Measurements from ENCODE around the gene SLC17A7.

Gene SLC17A7

DNA sequence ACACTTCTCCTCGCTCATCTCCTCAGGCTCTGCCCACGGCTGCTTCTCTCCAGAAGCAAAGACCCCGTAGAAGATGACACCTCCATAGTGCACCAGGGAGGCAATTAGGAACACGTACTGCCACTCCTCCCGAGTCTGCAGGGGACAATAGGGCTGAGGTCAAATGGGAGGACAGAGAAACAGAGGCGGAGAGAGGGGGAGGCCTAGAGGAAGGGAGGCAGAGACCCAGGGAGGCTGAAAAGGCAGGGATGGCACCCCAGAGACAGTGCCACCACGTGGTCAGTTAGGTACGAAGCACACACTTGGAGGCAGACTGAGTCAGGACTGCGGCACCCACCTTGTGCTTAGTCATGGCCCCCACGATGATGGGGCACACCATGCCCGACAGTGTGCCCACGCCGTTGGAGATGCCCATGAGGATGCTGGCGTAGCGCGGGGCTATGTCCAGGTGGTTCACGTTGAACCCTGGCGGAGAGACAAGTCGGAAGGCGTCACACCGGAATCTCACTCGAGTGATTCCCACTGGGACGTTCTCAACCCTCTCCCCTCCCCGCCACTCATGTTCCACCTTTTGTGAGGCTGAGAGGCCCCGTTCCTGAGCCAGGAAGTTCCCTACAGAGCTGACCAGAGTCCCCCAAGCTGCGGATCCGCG, 10.5 kb downstream of the SLC17A7 start:
- Histone ChIP-seq H3K4me3 (ENCODE audit: low read length) (no peak overlapping the region), H3F3A (ENCODE audit: control insufficient read depth, insufficient read depth) (0 out of 2 replicates have a peak, but pooled peaks cover 5% of the 10 kb centered on the region), H3K27me3 (ENCODE audit: control insufficient read depth, low read length) (peaks cover 44% of the 10 kb centered on the region), H3K79me2 (ENCODE audit: control insufficient read depth, low read length) (no peaks in the 10 kb centered on the region), H3K9me2 (replicated peaks; ENCODE audit: control insufficient read depth, low read length) (no peaks in the 10 kb centered on the region), H3K36me3 (ENCODE audit: control insufficient read depth, low read length) (no peaks in the 10 kb centered on the region), H3K4me2 (ENCODE audit: low read length) (no peak overlapping the region), H3K27ac (ENCODE audit: low read depth, low read length) (no peak overlapping the region), H3K4me1 (ENCODE audit: control insufficient read depth, low read length) (peaks cover 33% of the 10 kb centered on the region), H4K20me1 (ENCODE audit: control insufficient read depth, insufficient read depth, low read depth, low read length) (no peaks in the 10 kb centered on the region), H3K9me3 (ENCODE audit: control insufficient read depth, insufficient read depth, low read length) (no peaks in the 10 kb centered on the region)
- TF ChIP-seq CTCF (IDR thresholded peaks at IDR 0.05; ENCODE audit: low read depth, low read length, poor library complexity, severe bottlenecking) (peak; percentile 75), EZH2phosphoT487 (IDR thresholded peaks at IDR 0.05; ENCODE audit: borderline replicate concordance, low read length) (no peak)

- H3K27me3 ChIP-seq (ENCODE audit: control insufficient read depth, low read length) = peaks cover 50% of the 10 kb centered on the region
- no peaks in the 10 kb centered on the region for H3K36me3 ChIP-seq (ENCODE audit: control insufficient read depth, low read length)
Measured at GRCh38 chr19:49430172-49430677, 11.1 kb downstream of the SLC17A7 start.

GRCh38 chr19:49428547-49429451, 12.5 kb downstream of the SLC17A7 start:
- TF ChIP-seq EZH2phosphoT487 (IDR thresholded peaks at IDR 0.05; ENCODE audit: borderline replicate concordance, low read length) (no peak), CTCF (IDR thresholded peaks at IDR 0.05; ENCODE audit: low read depth, low read length, poor library complexity, severe bottlenecking) (no peak)
- Histone ChIP-seq H3K27me3 (ENCODE audit: control insufficient read depth, low read length) (peaks cover 62% of the 10 kb centered on the region), H3K4me2 (ENCODE audit: low read length) (no peak overlapping the region), H3K36me3 (ENCODE audit: control insufficient read depth, low read length) (no peaks in the 10 kb centered on the region), H3K27ac (ENCODE audit: low read depth, low read length) (no peak overlapping the region), H3K79me2 (ENCODE audit: control insufficient read depth, low read length) (no peaks in the 10 kb centered on the region), H3K4me3 (ENCODE audit: low read length) (no peak overlapping the region), H3F3A (ENCODE audit: control insufficient read depth, insufficient read depth) (0 out of 2 replicates have a peak, but pooled peaks cover 5% of the 10 kb centered on the region), H3K4me1 (ENCODE audit: control insufficient read depth, low read length) (peaks cover 42% of the 10 kb centered on the region), H4K20me1 (ENCODE audit: control insufficient read depth, insufficient read depth, low read depth, low read length) (no peaks in the 10 kb centered on the region), H3K9me2 (replicated peaks; ENCODE audit: control insufficient read depth, low read length) (no peaks in the 10 kb centered on the region), H3K9me3 (ENCODE audit: control insufficient read depth, insufficient read depth, low read length) (no peaks in the 10 kb centered on the region)

More at GRCh38 chr19:49430172-49430677, 11.1 kb downstream of the SLC17A7 start:
- H3K4me2 ChIP-seq (ENCODE audit: low read length) = no peak overlapping the region
- no peaks in the 10 kb centered on the region for H3K79me2 ChIP-seq (ENCODE audit: control insufficient read depth, low read length)
- H3K4me3 ChIP-seq (ENCODE audit: low read length) = no peak overlapping the region
- H3K9me3 ChIP-seq (ENCODE audit: control insufficient read depth, insufficient read depth, low read length) = no peaks in the 10 kb centered on the region
- 0 out of 2 replicates have a peak, but pooled peaks cover 5% of the 10 kb centered on the region for H3F3A ChIP-seq (ENCODE audit: control insufficient read depth, insufficient read depth)
- TF ChIP-seq EZH2phosphoT487 (IDR thresholded peaks at IDR 0.05; ENCODE audit: borderline replicate concordance, low read length) (no peak), CTCF (IDR thresholded peaks at IDR 0.05; ENCODE audit: low read depth, low read length, poor library complexity, severe bottlenecking) (no peak)
- H4K20me1 ChIP-seq (ENCODE audit: control insufficient read depth, insufficient read depth, low read depth, low read length) = no peaks in the 10 kb centered on the region
- no peaks in the 10 kb centered on the region for H3K9me2 ChIP-seq (replicated peaks; ENCODE audit: control insufficient read depth, low read length)
- H3K4me1 ChIP-seq (ENCODE audit: control insufficient read depth, low read length) = peaks cover 39% of the 10 kb centered on the region
- H3K27ac ChIP-seq (ENCODE audit: low read depth, low read length) = no peak overlapping the region
